Activated CD4-positive, alpha-beta T cell treated with anti-CD3 and anti-CD28 coated beads for 24 hours (primary cell): Measurements from ENCODE around the gene SARNP.

Source experiments
- DNase-seq, 2 donors: peaks; one replicate each; pipeline ENCODE4 v3.0.0-alpha.2; 2020; ENCODE audit warnings: low read depth in 2 of 2

Gene SARNP

GRCh38 chr12:55742719-55743405, 74.7 kb downstream of the SARNP start, which contains the start of gene GDF11:
GDF11 (plus strand) TSS chr12:55743122; CDS start chr12:55743317, 195 bp downstream.
- DNase-seq: peak; percentile 57 to 66

GRCh38 chr12:55741931-55742680, 75.4 kb downstream of the SARNP start:
- no peak for DNase-seq

- DNase-seq: no peak
Measured at GRCh38 chr12:55739025-55739378, 78.5 kb downstream of the SARNP start.

GRCh38 chr12:55738123-55739024, 79.2 kb downstream of the SARNP start:
- DNase-seq: peak; percentile 70 to 88

GRCh38 chr12:55737581-55738122, 79.9 kb downstream of the SARNP start:
- DNase-seq: no peak

GRCh38 chr12:55736780-55737580, 80.5 kb downstream of the SARNP start:
- peak in 1 of 2 donors; percentile 60 for DNase-seq

- DNase-seq: no peak
Measured at GRCh38 chr12:55736076-55736475, 81.4 kb downstream of the SARNP start.

- DNase-seq: no peak
Measured at GRCh38 chr12:55734595-55734994, 82.9 kb downstream of the SARNP start.

GRCh38 chr12:55733858-55734257, 83.7 kb downstream of the SARNP start:
- no peak for DNase-seq

- no peak for DNase-seq
Measured at GRCh38 chr12:55733021-55733555, 84.4 kb downstream of the SARNP start.

GRCh38 chr12:55732288-55732687, 85.2 kb downstream of the SARNP start:
- DNase-seq: no peak

GRCh38 chr12:55729819-55730818, 87.4 kb downstream of the SARNP start:
- DNase-seq: no peak

GRCh38 chr12:55728939-55729818, 88.3 kb downstream of the SARNP start, which contains the start of gene CD63:
CD63 (minus strand) TSS chr12:55729009; CDS start chr12:55728341, 668 bp downstream.
- DNase-seq: peak; percentile 56 to 71

GRCh38 chr12:55728186-55728938, 89.2 kb downstream of the SARNP start:
- no peak for DNase-seq

- no peak for DNase-seq
Measured at GRCh38 chr12:55727643-55728185, 89.8 kb downstream of the SARNP start.

- no peak for DNase-seq
Measured at GRCh38 chr12:55726971-55727370, 90.6 kb downstream of the SARNP start.

- DNase-seq: no peak
Measured at GRCh38 chr12:55725556-55725955, 92.0 kb downstream of the SARNP start.
